ENCODE data around the gene BICD2. TPM values are rescaled to one million over a fixed set of nuclear protein-coding genes. Genes with fewer than 3 reads are reported as not detected.

Gene BICD2
- total RNA-seq, 1 experiment from 2014 or later: 67.4 TPM

DNA sequence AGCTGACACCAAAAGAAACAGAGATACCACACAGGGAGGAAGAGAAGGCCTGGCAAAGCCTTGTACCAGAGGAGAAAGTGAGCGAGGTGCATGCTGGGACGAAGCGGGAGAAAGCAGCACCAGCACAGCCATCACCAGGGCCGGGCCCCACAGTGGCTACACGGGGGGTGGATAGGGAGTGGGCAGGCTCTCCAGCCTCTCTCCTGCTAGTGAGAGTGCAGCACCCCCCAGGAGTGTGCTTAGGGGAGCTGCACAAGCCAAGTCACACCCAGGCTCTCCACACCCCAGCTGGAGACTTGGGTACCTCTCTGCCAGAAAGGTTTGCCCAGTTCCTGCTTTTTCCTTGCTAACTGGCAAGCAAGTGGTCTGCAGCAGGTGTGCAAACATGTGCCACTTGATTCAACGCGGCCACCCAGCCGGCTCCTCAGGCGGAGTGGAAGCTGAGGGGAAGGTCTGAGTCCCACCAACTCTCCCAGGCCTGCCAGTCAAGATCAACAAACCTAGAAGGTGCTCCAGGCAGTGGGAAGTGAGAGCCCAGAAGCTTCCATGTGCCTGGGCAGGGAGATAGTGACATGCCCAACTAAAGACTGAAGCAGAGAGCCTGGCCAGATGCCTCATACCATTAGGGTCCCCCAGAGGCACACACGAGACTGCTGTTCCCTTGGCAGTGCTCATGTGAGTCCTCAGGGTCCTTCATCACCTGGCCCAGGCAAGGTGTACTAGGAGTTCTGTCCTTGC, 39.9 kb downstream of the BICD2 start:
- DNase-seq (ENCODE audit: low read depth in 1 of 2, low spot score in 2 of 2): no peak
- Histone ChIP-seq H3K9me3 (replicated peaks) (no peaks in the 10 kb centered on the region), H3K27me3 (replicated peaks) (no peaks in the 10 kb centered on the region), H3K27ac (no peak overlapping the region), H3K4me3 (no peak overlapping the region), H3K4me1 (replicated peaks) (peaks cover 24% of the 10 kb centered on the region), H3K36me3 (peaks cover 71% of the 10 kb centered on the region)

DNA sequence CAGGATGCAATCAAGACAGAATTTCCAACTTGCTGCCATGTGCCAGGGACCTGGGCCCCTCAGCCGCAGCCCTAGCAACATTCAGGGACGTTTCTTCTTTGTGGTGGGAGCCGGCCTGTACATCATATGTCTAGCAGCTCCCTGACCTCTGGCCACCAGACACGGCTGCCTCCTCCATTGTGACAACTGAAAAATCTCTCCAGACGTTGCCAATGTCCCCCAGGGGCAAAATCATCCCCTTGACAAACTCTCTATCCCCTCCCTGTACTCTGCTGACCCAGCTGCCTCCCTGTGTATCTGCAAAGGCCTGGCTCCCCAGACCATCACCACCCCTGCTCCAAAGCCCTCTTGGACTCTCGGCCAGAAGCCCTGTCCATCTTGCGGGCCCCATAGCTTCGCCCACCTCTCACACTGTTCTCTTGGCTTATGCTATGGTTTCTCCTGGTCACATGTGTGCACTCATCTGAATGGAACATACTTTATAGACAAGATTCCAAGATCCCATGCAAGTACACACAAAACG, 40.8 kb downstream of the BICD2 start:
- Histone ChIP-seq H3K4me1 (replicated peaks) (peaks cover 18% of the 10 kb centered on the region), H3K27me3 (replicated peaks) (no peaks in the 10 kb centered on the region), H3K4me3 (no peak overlapping the region), H3K36me3 (peaks cover 71% of the 10 kb centered on the region), H3K27ac (peak overlapping the region; percentile 74), H3K9me3 (replicated peaks) (no peaks in the 10 kb centered on the region)
- DNase-seq (ENCODE audit: low read depth in 1 of 2, low spot score in 2 of 2): no peak

DNA sequence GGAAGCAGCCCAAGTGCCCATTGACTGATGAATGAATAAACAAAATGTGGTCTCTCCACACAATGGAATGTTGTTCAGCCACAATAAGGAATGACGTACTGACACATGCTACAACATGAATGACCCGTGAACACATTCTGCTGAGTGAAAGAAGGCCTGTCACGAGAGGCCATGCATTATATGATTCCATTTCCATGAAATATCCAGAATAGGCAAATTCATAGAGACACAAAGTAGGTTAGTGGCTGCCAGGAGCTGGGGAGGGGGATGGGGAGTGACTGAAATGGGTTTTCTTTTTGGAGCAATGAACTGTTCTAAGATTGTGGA, 41.4 kb downstream of the BICD2 start:
- Histone ChIP-seq H3K4me3 (no peak overlapping the region), H3K9me3 (replicated peaks) (no peaks in the 10 kb centered on the region), H3K36me3 (peaks cover 71% of the 10 kb centered on the region), H3K4me1 (replicated peaks) (peaks cover 18% of the 10 kb centered on the region), H3K27me3 (replicated peaks) (no peaks in the 10 kb centered on the region), H3K27ac (peak overlapping the region; percentile 74)
- peak; percentile 52 to 59 for DNase-seq (ENCODE audit: low read depth in 1 of 2, low spot score in 2 of 2)

DNA sequence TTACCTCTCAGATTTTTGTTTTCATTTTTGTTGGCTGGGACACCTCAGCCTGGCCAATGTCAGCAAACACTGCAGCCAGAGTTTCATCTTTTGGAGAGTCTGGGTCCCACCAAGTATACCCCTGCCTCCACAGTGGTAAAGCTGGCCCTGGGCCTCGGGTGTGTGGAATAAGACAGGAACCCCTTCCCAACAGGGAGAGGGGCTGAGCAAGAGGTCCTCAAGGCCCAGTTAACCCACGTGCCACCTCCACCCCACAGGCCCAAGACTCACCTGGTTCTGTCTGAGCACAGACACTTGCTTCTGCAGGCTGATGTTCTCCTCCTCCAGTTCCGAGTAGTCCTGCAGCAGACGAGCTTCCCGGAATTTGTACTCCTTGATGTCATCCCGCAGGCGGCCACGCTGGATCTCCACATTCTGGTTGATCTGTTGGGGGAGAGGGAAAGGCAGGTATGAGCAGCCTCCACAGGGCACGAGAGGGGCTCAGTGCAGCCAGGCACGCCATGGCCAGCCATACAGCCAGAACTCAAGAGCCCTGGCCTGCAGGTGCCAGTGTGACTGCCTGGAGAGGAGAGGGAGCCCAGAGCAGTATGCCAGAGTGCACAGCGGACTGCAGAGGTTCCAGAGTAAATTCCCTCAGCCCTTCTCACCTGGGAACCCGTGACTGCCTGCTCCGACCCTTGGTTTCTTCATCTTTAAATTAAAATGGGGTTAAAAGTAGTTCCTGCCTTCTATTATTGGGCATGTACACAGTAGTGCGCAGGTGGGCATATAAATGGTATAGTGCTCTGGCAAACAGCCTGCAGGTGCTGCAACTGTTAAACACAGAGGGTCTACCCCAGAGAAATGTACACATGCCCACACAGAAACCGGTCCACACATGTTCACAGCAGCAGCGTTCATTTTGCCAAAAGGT, 42.0 kb downstream of the BICD2 start:
- no peak for DNase-seq (ENCODE audit: low read depth in 1 of 2, low spot score in 2 of 2)
- H3K36me3 ChIP-seq: peaks cover 71% of the 10 kb centered on the region

DNA sequence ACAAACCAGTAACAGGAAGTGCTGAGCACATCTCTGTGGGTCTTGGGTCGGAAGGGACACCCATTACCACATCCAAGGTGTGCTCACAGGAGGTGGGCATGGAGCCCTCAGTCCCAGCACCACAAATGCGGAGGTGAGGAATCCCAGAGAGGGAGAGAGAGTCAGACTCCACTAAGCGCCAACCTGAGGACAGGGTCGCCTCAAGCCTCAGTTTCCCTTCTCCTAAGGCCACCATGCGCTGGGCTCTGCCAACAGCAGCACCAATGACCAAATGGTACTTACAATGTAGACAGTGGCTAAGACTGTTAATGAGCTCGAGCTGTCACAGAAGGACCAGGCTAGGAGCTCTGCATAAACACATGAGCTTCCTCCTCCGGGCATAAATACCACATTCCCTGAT, 43.1 kb downstream of the BICD2 start:
- DNase-seq (ENCODE audit: low read depth in 1 of 2, low spot score in 2 of 2): no peak
- H3K4me3 ChIP-seq: no peak overlapping the region
- no peaks in the 10 kb centered on the region for H3K27me3 ChIP-seq (replicated peaks)
- peaks cover 71% of the 10 kb centered on the region for H3K36me3 ChIP-seq
- no peaks in the 10 kb centered on the region for H3K9me3 ChIP-seq (replicated peaks)
- peaks cover 18% of the 10 kb centered on the region for H3K4me1 ChIP-seq (replicated peaks)
- H3K27ac ChIP-seq: no peak overlapping the region

More for the DNA sequence above, 42.0 kb downstream of the BICD2 start:
- no peaks in the 10 kb centered on the region for H3K27me3 ChIP-seq (replicated peaks)
- H3K4me3 ChIP-seq: no peak overlapping the region
- peaks cover 18% of the 10 kb centered on the region for H3K4me1 ChIP-seq (replicated peaks)
- H3K27ac ChIP-seq: no peak overlapping the region
- no peaks in the 10 kb centered on the region for H3K9me3 ChIP-seq (replicated peaks)

DNA sequence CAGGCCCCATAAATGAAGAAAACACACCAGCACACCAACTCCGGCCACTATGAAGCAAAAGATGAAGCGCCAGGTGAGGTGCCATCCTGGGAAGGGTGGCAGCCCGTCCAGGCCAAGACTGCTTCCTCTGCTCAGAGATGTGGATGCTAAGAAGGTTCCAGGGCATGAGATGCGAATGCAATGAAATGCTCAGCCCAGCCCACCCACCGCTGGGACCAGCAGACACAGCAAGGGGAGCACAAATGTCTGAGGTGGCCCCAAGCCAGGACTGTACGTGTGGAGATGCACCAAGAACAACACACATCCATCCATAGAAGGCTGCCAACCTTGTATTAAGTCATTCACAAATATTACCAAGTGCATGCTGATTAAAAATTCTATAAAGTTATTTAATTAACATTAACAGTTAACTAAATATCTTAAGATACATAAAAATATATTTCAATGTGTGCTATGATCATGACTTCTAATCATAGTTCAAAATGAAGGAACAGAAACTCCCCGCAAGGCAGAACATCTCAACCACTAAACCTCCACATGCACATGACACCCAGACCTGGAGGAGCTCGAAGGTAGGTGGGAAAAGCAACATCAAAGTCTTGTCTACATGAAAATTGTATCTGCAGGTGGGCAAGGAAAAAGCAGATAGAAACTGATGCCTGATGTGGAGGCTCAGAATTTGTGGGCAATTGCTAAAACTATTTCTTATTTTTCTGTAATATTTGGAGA, 43.7 kb downstream of the BICD2 start:
- H3K4me3 ChIP-seq: no peak overlapping the region
- DNase-seq (ENCODE audit: low read depth in 1 of 2, low spot score in 2 of 2): no peak
- H3K27ac ChIP-seq: no peak overlapping the region
- no peaks in the 10 kb centered on the region for H3K9me3 ChIP-seq (replicated peaks)
- peaks cover 70% of the 10 kb centered on the region for H3K36me3 ChIP-seq
- H3K27me3 ChIP-seq (replicated peaks): no peaks in the 10 kb centered on the region
- H3K4me1 ChIP-seq (replicated peaks): peaks cover 18% of the 10 kb centered on the region

DNA sequence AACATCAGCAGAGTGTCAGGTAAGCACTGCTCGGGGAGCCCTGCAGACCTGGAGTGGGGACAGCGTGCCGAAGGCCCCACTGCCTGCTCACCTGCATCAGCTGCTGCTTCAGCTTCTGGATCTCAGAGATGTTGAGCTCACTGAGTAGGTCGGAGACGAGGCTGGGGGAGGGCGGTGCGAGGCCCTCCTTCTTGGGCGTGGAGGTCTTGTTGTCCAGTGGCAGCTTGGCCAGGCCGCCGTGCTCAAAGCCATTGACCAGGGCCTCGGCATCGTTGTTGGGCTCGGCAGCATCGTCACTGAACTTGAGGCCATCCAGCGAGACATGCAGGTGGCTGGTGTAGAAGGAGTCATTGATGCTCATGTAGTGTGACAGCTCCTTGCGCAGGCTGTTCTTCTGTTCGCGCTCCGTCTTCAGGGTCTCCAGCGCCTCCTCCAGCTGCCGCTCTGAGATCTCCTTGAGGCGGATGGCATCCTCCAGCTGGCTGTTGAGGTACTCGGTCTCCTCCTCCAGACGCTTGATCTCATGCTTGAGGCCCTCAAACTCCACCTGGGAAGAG, 44.3 kb downstream of the BICD2 start:
- peaks cover 76% of the 10 kb centered on the region for H3K36me3 ChIP-seq
- H3K27ac ChIP-seq: no peak overlapping the region
- H3K9me3 ChIP-seq (replicated peaks): no peaks in the 10 kb centered on the region
- no peaks in the 10 kb centered on the region for H3K27me3 ChIP-seq (replicated peaks)
- DNase-seq (ENCODE audit: low read depth in 1 of 2, low spot score in 2 of 2): no peak
- peaks cover 18% of the 10 kb centered on the region for H3K4me1 ChIP-seq (replicated peaks)
- H3K4me3 ChIP-seq: no peak overlapping the region

DNA sequence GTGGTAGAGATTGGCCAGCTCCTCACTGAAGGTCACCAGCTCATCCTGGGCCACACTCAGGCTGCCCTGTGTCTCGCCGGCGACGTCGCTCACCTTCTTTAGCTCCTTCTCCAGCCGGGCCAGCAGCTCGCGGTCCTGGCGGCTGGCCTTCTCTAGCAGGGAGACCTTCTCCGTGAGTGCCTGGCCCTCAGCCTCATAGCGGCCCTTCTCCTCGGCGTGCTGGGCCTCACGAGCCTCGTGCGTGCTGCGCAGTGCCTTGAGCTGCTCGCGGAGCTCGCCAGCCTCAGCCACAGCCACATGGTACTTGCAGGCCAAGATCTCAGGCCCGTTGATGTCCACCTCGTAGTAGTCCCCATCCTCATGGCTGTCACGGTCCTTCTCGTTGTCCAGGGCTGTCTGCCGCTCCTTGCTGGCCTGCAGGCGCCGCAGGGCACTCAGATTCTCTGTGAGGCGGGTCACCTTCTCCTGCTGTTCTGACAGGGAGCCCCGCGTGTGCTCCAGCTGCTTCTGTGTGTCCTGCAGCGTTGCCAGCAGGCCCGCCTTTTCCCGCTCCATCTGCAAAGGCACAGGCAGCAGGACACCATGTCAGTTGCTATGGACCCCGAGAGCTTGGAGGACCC, 45.5 kb downstream of the BICD2 start:
- Histone ChIP-seq H3K27ac (no peak overlapping the region), H3K27me3 (replicated peaks) (no peaks in the 10 kb centered on the region), H3K4me1 (replicated peaks) (peaks cover 16% of the 10 kb centered on the region), H3K9me3 (replicated peaks) (no peaks in the 10 kb centered on the region), H3K4me3 (no peak overlapping the region), H3K36me3 (peaks cover 86% of the 10 kb centered on the region)
- DNase-seq (ENCODE audit: low read depth in 1 of 2, low spot score in 2 of 2): no peak

DNA sequence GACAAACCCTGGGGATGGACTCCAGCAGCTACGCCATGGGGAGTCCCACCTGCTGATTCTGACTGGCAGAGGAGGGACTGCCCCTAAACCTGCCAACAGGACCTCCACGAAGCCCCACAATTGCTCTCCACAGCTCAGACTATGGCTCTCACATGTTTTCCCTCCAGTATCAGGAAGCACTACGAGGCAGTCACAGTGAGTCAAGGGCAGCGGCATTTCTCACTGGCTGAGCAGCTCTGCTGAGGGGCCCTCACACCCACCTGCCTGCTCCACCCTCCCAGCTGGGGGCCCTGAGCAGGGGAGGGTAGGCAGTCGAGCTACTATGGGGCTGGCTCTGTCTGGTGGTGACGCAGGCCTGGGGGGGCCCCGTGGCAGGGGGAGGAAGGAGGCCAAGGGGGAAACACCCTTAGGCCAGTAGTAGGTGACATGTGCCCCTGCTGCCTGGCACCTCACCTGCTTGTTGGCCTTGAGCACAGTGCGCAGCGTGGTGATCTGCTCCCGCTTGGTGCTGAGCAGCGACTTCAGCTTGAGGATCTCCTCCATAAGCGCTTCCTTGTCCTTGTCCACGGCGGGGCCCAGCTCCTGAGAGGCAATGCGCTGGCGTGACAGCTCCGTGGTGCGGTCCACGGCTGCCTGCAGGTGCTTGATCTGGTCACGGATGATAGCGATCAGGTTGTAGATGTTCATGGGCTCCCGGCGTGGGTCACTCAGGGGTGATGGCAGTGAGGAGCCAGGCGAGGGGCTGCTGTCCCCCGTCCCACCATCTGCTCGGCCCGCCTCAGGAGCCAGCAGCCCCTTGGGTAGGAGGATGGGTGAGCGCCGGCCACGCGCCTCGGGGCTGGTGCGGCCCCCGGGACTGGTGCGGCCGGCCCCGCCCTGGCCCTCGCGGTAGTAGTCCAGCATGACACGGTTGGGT, 46.3 kb downstream of the BICD2 start:
- Histone ChIP-seq H3K9me3 (replicated peaks) (no peaks in the 10 kb centered on the region), H3K4me3 (no peak overlapping the region), H3K27ac (no peak overlapping the region), H3K4me1 (replicated peaks) (peaks cover 8% of the 10 kb centered on the region), H3K36me3 (peaks cover 94% of the 10 kb centered on the region), H3K27me3 (replicated peaks) (no peaks in the 10 kb centered on the region)
- peak in 1 of 2 experiments; percentile 41 for DNase-seq (ENCODE audit: low read depth in 1 of 2, low spot score in 2 of 2)

DNA sequence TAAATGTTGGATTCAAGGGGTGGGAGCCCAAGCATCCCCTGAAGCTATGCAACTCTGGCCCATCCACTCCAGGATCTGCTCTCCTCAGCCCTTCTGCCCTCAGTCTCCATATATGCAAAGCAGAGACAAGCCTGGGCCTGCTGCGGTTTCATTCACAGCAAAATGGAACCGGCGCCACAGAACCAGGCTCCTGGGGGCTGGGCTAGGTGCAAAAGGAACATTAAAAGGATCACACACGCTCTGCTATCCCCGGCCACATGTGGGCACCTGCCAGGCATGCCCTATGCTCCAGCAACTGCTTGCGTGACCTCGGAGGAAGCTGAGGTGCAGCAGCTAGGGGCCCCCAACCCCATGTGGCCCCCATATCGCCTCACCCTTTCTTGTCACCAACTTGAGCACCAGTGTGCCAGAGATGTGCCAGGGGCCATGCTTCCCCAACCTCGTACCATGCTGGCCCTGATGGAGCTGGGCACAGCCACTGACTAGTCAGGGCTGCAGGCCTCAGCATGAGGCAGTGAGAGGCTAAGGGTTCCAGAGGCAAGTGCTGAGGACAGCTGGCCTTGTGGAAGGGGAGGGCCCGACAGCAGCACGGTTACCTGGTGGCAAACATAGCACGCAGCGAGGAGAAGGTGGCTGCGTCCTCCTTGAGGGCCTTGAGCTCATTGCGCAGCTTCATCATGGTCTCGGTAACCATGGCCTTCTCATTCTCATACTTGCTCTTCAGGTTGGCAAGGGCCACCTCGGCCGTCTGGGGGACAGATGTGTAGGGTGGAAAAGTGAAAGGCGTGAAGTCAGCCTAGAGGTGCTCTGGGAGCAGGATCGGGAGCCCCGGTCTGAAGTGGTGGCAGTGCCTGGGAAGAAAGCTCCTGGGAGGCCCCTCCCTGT, 47.2 kb downstream of the BICD2 start:
- Histone ChIP-seq H3K36me3 (peaks cover 95% of the 10 kb centered on the region), H3K4me3 (no peak overlapping the region)
- DNase-seq (ENCODE audit: low read depth in 1 of 2, low spot score in 2 of 2): no peak

DNA sequence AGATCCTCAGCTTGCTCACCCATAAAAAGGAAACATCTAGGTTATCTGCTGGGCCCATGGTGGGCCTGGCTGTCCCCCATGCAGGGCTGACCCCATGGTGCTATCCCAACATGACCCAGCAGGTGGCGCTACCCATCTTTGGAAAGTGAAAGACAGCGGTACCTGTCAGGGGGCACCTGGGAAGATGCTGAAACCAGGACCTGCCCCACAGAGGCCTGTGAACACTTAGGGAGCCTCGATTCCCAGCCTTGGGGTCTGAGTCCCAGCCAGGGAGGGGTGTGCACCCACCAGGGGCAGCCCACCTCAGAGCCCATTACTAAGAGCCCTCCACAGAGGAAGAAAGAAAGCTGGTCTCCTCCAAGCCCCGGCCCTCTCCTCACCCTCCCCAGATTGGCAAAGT, 48.1 kb downstream of the BICD2 start:
- no peak overlapping the region for H3K4me3 ChIP-seq
- peak; percentile 46 to 70 for DNase-seq (ENCODE audit: low read depth in 1 of 2, low spot score in 2 of 2)
- H3K36me3 ChIP-seq: peaks cover 93% of the 10 kb centered on the region
- no peak overlapping the region for H3K27ac ChIP-seq
- no peaks in the 10 kb centered on the region for H3K27me3 ChIP-seq (replicated peaks)
- no peaks in the 10 kb centered on the region for H3K9me3 ChIP-seq (replicated peaks)
- no peaks in the 10 kb centered on the region for H3K4me1 ChIP-seq (replicated peaks)

More for the DNA sequence above, 47.2 kb downstream of the BICD2 start:
- Histone ChIP-seq H3K4me1 (replicated peaks) (no peaks in the 10 kb centered on the region; the same call in 1 of the 2 replicates), H3K27ac (no peak overlapping the region), H3K27me3 (replicated peaks) (no peaks in the 10 kb centered on the region), H3K9me3 (replicated peaks) (no peaks in the 10 kb centered on the region)
